SK-N-DZ (cell line): ENCODE data around the gene EDIL3.

Source experiments
- DNase-seq: peaks from one replicate; pipeline ENCODE4 v3.0.0-alpha.2; 2015; ENCODE audit warnings: low spot score

Gene EDIL3

DNA sequence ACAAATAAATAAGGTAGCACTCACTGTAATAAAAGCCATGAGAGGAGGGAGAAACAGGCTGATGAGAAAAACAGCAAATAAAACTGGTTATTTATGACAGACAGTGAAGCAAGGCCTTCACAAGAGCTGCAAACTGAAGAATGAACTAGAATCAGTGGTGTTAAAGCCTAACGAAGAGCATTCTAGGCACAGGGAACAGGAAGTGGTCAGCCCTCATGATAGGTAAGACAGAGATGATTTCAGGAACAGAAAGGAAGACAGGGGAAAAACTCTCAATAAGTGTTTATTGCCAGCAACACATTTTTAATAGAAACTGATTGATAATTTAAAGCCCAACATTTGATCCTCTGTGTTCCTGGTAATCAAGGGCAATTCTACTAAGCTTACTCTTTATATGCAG, 124.5 kb downstream of the EDIL3 start:
- no peak for DNase-seq

GRCh38 chr5:84259283-84260045, 125.2 kb downstream of the EDIL3 start:
- no peak for DNase-seq

DNA sequence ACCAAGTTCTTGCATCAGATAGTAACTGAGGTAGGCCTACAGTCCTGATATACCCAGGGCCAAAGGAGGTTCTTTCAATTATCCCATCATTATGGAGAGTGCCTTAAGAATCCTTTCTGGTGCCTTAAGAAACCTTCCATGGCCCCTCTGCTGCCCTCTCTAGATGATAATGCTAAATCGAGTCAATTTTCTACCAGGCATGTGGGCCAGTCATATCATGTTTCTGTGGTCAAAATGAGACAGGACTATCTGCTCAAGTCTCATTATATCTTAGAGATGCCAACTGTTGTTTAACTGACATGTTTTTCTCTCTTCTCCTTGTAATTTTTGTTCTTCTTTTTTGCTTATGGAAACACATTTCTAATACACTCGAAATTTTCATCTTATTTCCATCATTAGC, 127.6 kb downstream of the EDIL3 start:
- no peak for DNase-seq

DNA sequence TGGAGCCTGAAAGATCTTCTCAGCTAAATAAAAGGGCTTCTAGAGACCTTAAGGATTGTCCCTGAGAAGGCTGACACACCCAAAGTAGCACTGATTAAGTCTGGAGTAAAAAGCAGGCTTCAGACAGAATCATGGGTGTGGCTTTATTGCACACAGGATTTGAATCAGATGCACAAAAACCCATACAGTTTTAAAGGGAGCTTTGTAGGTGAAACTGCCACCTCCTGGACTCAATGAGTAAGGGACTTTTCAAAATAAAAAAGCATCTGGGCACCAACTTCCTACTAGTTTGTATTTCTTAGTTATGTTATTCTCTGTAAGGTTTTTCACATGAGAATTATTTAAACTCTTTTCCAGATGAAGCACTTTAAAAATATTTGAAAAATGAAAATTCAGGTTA, 129.4 kb downstream of the EDIL3 start:
- no peak for DNase-seq

GRCh38 chr5:84253946-84254345, 130.7 kb downstream of the EDIL3 start:
- DNase-seq, result no peak

DNA sequence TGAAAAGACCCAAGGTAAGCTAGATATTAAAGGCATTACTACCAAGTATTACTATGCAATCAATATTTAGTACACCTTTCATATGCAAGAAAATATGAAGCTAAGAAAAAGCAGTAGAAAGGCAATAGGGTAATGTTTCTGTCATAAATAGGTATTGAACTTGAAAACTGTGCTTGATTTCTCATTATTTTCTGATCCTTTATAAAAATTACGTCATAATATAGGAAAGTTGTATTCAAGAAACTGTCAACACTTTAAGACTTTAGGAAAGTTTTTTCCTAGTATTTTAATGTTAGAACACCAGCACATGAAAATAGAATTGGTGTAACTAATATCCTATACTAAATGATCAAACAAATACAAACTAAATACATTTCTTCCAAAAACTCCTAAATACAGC, 133.2 kb downstream of the EDIL3 start:
- no peak for DNase-seq

DNA sequence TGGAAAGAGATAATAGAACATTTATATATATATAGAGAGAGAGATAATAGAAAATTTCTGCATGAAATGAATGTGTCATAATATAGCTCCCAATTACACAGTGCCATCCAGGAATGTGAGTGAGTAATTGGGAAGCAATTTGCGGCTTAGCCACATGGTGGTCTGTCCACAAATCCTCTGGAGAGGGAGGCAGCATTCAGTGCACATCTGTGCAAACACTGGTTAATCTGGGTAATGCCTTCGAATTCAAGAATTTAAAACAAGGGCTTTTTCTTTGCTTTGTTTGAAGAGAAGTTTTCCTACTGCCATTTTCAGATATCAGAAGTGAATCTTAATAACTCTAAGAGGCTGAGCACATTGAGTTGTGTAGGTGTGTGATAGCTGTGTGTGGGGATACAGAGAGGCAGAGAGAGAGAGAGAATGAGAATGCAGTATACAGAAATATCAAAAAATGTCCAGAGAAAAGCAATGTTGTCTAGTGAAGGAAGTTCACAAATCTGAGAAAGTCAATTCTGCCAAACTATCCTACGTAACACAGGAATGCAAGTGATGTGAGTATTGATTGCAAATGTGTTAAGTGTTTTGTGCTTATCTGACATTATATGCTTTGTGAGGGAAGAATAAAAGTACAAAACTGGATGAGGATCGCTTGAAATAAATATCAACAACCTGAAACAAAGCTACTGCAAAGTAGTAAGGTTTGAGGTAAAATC, 134.6 kb downstream of the EDIL3 start:
- no peak for DNase-seq

DNA sequence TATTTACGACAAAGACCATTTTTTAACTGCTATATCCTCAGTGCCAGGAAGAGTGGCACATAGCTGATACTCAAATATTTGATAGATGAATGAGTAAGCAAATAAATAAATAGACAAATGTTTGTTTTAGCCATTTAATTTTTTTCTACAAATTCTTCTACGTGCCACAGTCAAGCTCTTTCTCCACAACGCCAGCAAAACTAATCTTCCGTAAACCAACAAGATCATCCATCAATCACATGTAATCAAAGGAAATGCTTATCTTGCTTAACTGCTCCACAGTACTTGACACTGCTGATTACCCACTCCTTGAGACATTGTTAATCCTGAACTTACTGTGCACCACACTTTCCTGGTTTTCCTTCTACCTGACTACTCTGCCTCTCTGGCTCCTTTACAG, 136.7 kb downstream of the EDIL3 start:
- no peak for DNase-seq

DNA sequence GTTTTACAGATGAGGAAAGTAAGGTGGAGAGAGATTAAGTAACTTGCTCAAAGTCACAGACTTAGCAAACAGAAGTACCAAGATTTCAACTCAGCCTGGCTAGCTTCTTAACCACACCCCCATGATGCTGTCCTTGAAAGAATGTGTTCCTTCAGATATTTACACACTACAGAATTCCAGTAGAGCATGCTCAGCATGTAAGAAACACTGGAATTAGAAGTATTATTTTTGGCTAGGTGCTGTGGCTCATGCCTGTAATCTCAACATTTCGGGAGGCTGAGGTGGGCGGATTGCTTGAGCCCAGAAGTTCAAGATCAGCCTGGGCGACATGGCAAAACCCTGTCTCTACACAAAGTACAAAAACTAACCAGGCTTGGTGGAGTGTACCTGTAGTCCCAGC, 142.4 kb downstream of the EDIL3 start:
- DNase-seq, result no peak

- DNase-seq, result no peak
Measured at GRCh38 chr5:84239494-84239893, 145.2 kb downstream of the EDIL3 start.

DNA sequence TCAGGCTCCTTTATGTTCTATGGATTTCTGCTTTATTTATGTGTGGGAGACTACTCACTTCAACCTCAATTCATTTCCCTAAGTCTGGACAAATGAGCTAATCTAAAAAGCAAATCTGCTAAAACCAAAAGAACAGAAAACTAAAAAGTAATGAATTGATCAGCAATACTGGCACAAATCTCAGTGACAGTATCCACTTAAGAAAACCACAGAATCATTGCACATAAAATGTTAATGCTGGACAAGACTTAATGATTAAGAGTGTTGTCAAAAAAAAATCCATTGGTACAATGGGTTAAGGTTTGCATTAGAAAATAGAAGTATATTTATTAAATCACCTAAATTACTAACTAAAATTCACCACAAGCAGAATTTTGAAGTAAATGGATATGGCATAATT, 147.6 kb downstream of the EDIL3 start:
- DNase-seq, result no peak

DNA sequence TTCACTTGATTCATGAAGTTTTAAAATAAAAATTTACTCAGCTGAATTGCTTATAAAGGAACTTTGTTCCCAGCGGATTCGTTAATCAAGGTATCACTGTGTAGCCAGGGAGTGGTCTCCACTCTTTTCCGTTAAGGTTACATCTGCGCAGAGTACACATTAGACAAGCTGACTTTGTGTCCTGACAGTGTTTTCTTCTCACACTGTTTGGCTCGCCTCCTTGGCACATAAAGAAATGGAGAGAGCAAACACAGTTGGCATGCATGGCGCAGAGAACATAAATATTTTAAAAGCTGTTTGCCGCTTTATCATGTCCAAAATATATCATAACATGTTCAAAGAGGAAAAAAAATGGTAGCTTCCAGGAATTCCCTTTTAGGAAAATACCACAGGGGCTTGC, 153.2 kb downstream of the EDIL3 start:
- DNase-seq, result no peak

- DNase-seq, result no peak
Measured at GRCh38 chr5:84229045-84229444, 155.6 kb downstream of the EDIL3 start.

DNA sequence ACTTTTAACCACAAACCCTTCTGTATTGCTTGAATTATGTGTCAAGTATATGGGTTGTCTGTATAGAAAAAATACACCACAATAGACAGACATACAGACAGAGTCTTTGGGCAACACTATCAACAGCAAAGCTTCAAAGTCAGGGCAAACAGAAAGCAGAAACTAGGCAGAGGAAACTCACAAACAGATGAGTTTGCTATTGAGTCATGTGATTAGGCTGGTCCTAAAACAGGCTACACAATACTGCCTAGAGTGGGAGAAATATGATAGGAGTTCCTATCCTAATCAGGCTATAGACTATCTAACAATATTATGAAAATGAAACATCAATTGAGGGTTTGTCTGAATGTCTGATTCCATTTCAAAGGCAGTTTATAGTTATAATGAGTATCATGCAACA, 156.4 kb downstream of the EDIL3 start:
- DNase-seq, result no peak

DNA sequence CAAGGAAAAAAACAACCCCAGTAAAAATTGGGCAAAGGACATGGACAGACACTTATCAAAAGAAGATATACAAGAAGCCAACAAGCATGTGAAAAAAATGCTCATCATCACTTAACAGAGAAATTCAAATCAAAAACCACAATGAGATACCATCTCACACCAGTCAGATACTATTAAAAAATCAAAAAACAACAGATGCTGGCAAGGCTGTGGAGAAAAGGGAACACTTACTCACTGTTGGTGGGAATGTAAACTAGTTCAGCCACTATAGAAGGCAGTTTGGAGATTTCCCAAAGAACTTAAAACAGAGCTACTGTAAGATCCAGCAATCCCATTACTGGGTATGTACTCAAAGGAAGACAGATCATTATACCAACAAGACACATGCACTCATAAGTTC, 157.4 kb downstream of the EDIL3 start:
- DNase-seq, result no peak

DNA sequence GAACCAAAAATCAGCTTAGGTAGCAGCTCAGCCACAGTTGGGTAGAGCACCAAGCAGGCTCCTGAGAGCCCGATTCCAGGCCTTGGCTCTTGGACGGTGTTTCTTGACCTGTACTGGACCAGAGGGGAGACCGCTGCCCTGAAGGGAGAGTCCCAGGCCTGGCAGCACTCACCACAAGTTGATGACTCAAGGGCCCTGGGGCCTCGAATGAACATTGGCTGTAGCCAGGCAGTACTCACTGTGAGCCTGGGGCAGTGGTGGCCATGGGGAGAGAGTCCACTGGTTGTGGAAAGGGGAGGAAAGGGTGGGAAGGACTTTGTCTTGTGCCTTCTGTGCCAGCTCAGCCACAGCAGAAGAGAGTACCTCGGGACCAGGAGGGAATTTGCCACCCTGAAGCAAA, 166.1 kb downstream of the EDIL3 start:
- no peak for DNase-seq

GRCh38 chr5:84215521-84215920, 169.2 kb downstream of the EDIL3 start:
- no peak for DNase-seq

DNA sequence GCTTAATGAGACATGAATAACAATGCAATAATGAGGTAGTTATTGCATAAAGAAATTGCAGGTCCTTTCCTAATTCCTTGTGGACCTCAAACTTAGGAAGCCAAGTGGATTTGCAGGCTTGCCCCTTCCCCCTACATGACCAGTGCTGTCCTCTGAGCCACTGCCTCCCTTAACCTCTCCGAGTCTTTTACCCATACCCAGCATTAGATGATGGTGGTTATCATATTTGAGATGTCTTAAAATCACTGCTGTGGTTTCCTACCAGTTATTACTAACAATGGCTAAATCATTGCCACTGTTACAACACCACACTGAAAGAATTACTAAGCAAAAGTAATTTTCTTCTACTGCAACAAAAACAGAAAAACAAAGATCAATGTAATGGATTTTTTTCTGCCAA, 170.8 kb downstream of the EDIL3 start:
- DNase-seq, result no peak

DNA sequence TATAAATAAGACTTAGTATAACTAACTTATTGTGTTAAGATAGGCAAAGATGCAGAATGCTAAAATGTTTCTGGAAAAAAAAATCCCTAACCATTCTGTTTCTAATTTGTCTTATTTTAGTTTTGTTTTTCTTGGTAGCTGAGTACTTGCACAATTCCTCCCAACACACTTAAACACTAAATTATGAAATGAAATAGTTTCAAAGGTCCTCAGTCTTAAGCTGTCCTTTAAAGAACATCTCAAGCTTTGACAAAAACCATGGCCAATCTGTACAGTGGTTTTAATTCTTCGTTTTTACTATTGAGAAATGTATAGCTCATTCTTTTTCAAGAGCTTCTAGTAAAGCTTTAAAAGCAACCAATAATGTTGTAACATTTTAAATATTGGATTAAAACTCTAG, 171.5 kb downstream of the EDIL3 start:
- no peak for DNase-seq

GRCh38 chr5:84204772-84205171, 179.9 kb downstream of the EDIL3 start:
- DNase-seq, result no peak

GRCh38 chr5:84202136-84202535, 182.5 kb downstream of the EDIL3 start:
- no peak for DNase-seq

DNA sequence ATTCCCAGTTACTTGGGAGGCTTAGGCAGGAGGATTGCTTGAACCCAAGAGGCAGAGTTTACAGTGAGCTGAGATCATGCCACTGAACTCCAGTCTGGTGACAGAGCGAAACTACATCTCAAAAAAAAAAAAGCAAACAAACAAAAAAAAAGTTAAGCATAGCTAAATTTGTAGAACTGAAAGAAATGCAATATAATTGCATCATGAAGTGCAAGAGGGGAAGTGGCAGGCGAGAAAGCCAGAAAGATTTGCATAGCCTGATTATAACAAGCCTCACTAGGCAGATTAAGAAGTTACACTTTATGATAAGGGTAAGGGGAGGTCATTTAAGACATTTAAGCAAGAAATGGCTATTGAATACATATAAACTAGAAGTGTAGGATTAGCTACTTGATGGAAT, 187.1 kb downstream of the EDIL3 start:
- DNase-seq, result no peak

GRCh38 chr5:84191281-84191680, 193.4 kb downstream of the EDIL3 start:
- DNase-seq, result peak; percentile 4
